Activated naive CD4-positive, alpha-beta T cell (primary cell): Measurements from ENCODE around the gene MT1G.

Source experiments
- DNase-seq, 4 experiments: peaks; one replicate each; lab custom pipeline; 2025; lab: John Stamatoyannopoulos, UW

MT1G gene

GRCh38 chr16:56620339-56620897 lies 47.4 kb downstream of the MT1G start:
- DNase-seq: no peak

DNA sequence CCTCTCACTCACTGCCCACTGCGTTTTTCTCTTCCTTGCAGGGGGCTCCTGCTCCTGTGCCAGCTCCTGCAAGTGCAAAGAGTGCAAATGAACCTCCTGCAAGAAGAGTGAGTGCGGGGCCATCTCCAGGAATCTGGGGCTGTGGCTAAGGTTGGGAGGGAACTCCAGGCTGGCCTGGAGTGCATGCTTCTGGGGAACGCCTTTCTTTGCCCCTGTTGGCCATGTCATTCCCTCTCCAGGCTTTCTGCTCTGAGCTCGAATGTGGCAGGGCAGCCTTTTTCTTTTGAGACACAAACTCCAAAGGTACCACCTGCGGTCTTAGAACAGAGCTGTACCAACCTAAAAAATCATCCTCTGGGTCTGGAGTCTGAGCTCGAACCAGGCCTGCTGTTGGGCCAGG lies 49.7 kb downstream of the MT1G start:
- DNase-seq: no peak

DNA sequence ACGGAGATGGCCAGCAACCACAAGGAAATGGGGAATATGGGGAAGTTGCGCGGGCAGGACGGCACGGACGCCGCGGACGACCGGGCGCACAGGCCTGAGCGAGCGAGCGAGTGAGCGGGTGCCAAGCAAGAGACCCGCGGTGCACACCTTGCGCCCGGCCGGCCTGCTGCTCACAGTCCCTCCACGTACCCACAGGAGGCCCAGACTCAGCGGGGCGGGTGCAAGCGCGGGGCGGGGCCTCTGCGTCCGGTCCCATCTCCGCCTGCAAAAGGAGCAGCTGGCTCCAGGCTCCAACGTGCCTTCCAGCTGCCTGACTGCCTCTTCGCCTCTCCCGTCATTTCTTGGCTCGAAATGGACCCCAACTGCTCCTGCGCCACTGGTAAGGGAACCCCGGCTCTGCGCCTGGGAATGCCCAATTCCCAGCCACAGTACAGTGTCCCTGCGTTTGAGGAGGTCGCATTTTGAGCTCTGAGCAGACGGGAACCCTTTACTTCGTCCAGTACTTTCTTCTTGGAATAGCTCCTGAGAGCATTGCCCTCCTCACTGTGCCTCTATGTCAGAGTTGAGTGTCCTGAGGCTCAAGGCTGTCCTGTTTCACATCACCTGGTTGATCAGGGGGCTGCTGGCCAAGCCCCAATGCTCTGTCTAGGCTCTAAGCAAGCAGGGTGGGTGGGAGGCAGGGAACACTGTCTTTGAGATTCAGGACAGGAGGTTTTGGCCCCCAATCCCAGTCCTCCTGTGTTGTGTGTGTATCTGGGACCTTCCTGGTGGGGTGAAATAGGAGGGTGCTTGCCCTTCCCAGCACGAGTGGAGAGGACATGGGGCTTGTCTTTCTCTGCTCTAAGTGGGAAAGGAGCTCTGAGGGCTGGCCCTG lies 50.4 kb downstream of the MT1G start:
- DNase-seq: peak in 1 of 4 experiments; percentile 38
